NCI-H510A treated with DMSO at 0.1 percent for 48 hours (cell line): ENCODE data around the gene PLEKHG2.
"Not testable (repeated sequence)": the region's sequence is repeated elsewhere in the genome, so short reads cannot be mapped to it uniquely, and the experiment has no call there.

ENCODE experiments used
- DNase-seq: peaks from one replicate; lab custom pipeline; 2025; lab: John Stamatoyannopoulos, UW

The PLEKHG2 gene, protein sequence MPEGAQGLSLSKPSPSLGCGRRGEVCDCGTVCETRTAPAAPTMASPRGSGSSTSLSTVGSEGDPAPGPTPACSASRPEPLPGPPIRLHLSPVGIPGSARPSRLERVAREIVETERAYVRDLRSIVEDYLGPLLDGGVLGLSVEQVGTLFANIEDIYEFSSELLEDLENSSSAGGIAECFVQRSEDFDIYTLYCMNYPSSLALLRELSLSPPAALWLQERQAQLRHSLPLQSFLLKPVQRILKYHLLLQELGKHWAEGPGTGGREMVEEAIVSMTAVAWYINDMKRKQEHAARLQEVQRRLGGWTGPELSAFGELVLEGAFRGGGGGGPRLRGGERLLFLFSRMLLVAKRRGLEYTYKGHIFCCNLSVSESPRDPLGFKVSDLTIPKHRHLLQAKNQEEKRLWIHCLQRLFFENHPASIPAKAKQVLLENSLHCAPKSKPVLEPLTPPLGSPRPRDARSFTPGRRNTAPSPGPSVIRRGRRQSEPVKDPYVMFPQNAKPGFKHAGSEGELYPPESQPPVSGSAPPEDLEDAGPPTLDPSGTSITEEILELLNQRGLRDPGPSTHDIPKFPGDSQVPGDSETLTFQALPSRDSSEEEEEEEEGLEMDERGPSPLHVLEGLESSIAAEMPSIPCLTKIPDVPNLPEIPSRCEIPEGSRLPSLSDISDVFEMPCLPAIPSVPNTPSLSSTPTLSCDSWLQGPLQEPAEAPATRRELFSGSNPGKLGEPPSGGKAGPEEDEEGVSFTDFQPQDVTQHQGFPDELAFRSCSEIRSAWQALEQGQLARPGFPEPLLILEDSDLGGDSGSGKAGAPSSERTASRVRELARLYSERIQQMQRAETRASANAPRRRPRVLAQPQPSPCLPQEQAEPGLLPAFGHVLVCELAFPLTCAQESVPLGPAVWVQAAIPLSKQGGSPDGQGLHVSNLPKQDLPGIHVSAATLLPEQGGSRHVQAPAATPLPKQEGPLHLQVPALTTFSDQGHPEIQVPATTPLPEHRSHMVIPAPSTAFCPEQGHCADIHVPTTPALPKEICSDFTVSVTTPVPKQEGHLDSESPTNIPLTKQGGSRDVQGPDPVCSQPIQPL (N-terminal part only)

GRCh38 chr19:39412100-39412866, at the start of gene PLEKHG2:
Gene PLEKHG2, plus strand, starts transcription at chr19:39412669. Its CDS starts 1,418 bp downstream, at chr19:39414087.
- DNase-seq: peak; percentile 97

DNA sequence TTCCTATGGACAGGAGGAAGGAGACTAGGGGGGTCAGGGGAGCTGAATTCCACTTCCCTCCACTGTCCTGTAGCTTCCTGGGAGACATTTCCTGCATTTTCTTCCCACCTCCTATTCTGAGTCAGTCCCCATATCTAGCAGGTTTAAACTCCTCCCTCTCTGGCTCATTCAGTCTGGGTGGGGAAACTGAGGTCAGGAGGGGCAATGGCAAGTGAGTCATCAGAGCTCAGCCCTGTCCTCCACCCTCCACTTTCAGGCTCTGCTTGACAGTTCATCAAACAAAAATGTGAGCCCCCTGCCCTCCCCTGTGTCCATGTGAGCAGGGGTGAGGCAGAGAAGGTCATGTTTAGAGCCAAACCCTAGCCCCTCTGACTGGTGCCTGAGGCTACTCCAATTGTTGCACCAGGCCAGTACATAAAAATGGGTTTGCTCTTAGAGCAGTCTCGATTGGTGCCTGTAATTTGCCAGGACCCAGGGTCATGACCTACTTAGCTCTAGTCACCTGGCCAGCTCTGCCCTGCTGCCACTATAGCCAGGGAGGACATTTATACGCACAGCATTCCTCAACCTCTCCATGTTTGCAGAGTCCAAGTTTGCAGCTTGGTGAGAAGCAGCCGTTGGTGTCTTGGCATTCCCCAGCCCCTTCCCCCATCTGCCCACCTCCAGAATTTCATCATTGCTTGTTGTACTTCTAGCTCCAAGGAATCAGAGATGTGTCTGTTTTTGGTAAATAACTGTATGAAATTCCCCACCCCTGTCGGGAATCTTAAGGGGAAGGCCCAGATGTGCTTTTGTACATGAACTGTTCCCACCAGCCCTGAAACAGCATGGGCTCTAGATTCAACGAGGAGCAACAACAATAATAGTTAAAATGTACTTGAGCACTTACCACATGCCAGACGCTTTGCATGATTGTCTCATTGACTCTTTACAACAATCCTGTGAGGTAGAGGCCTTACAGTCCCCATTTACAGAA, 49.5 kb upstream of the PLEKHG2 start:
- DNase-seq: no peak

DNA sequence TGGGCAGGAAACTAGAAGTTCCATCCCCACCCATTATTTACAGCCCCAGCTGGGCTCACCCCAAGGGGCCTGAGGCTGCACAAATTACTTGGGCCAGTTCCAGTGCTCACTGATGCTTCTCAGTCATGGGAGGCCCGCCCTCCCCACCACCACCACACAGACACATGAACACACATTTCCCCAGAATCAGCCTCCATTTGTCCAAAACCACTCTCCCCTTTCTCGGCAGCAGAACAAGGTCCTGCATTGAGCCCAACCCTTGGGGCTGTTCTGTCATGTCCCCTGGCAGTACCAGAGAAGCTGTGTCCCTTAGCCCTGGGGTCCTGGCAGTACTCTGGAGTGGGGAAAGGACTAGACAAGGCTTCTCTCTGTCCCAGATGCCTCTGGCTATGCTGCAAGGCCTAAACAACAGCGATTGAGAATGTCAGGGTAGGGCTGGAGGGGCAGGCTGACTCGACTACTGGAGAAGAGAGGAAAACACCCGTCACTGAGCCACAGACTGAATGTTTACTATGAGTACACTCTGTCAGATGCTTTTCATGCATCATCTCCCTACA, 48.5 kb upstream of the PLEKHG2 start:
- DNase-seq: no peak

- DNase-seq: no peak
Measured at GRCh38 chr19:39365531-39365930, 46.9 kb upstream of the PLEKHG2 start.

GRCh38 chr19:39369200-39369599, 43.3 kb upstream of the PLEKHG2 start:
- no peak for DNase-seq

GRCh38 chr19:39370735-39371134, 41.7 kb upstream of the PLEKHG2 start:
- no peak for DNase-seq

DNA sequence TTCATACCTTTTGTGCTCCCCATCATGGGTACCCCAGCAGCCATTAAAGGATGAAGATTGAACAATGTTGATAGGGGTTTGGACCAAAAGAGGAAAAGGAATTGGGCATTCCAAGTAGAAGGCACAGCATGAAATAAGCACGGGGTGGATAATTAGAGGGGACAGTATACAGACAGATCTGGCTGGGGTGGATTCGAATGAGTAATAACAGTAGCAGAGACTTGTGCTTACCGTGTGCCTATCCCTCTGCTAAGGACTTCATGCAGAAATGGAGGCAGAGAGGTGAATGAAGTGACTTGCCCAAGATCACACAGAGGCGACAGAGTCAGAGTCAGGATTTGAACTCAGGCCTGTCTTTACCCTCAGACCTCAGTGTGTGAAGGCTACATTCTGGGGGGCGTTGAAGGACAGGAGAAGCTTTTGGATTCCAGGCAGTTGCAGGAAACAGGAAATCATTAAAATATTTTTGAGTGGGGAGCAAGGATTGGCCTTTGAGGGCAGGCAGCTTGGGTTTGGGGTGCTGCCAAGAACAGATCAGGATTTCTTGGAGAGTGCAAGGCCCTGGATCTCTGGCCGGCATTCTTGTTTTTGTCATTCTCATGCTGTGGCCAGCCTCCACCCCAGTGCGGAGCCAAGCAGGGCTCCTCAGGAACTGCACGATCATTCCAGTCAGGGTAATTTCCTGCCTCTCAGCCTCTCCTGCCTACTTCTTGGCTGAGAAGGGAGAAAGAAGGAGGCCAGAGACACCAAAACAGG, 40.2 kb upstream of the PLEKHG2 start:
- no peak for DNase-seq

DNA sequence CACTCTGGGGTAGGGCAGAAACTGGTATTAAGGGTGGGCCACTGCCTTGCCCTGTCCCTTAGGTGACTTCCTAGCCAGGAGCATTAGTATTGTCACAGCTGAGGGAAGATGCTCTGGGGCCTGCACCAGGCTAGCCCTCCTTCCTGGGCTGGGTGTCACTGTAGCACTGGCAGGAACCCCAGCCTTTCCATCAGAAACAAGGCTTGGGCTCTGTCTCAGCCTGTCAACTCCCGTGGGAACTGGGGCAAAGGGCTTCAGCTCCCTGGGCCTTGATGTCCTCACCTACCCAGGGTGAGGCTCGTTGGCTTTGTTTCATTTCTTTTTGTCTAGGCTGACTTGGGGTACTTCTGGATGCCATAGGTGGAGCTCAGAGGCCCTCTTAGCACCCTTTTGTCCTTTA, 39.5 kb upstream of the PLEKHG2 start:
- no peak for DNase-seq

DNA sequence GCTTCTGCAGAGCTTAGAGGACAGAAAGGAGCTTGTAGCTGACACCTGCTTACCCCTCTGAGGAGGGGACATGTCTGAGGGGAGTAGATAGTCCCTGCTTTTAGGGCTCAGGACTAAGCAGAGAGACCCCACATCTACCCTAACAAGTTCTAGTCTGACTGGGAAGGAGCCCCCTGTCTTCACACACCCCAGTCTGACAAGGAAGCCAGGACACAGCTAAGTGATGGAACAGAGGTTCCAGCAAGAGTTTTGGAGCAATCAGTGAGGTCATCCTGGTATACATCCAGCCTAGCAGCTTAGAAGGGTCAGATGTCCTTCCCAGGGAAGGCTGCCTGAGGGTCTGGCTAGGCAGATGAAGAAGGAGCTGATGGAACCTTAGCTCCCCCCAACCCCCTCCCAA, 36.5 kb upstream of the PLEKHG2 start:
- no peak for DNase-seq

GRCh38 chr19:39377373-39378362, 34.8 kb upstream of the PLEKHG2 start:
- DNase-seq: no peak

DNA sequence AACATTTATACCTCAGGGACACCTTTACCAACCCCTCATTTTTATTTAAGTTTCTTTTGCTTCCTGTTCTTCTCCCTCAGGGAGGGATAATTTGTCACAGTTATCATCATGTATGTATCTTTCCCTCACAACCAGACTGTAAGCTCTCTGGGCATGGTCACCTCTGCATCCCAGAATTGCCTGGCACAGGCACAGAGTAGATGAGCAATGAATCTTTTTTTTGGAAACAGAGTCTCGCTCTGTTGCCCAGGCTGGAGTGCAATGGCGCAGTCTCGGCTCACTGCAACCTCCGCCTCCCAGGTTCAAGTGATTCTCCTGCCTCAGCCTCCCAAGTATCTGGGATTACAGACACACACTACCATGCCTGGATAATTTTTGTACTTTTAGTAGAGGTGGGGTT, 33.1 kb upstream of the PLEKHG2 start:
- DNase-seq: not testable (repeated sequence)

DNA sequence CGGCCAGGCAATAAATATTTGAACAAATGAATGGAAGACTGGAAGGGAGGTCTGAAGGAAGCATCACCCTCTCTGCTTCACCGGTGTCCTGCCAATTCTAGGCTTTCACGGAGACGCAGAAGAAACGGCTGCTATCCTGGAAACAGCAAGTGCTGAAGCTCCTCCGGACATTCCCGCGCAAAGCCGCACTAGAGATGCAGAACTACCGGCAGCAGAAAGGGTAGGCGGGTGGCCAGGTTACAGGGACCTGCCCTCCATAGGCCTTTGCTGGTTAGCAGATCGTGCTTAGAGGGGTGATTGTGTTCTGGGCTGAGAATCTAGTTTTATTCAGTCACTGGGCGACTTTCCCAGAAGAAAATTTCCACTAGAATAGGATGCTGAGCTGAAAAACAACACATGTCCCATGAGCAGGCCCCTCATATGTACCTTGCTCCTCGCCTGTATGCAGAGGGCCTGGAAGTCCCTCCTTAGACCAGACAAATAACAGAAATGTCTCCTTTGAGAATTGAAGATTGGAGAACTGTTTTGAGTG, 32.5 kb upstream of the PLEKHG2 start:
- DNase-seq: no peak

- DNase-seq: no peak
Measured at GRCh38 chr19:39380521-39381502, 31.7 kb upstream of the PLEKHG2 start.

- DNase-seq: no peak
Measured at GRCh38 chr19:39381910-39382611, 30.4 kb upstream of the PLEKHG2 start.

DNA sequence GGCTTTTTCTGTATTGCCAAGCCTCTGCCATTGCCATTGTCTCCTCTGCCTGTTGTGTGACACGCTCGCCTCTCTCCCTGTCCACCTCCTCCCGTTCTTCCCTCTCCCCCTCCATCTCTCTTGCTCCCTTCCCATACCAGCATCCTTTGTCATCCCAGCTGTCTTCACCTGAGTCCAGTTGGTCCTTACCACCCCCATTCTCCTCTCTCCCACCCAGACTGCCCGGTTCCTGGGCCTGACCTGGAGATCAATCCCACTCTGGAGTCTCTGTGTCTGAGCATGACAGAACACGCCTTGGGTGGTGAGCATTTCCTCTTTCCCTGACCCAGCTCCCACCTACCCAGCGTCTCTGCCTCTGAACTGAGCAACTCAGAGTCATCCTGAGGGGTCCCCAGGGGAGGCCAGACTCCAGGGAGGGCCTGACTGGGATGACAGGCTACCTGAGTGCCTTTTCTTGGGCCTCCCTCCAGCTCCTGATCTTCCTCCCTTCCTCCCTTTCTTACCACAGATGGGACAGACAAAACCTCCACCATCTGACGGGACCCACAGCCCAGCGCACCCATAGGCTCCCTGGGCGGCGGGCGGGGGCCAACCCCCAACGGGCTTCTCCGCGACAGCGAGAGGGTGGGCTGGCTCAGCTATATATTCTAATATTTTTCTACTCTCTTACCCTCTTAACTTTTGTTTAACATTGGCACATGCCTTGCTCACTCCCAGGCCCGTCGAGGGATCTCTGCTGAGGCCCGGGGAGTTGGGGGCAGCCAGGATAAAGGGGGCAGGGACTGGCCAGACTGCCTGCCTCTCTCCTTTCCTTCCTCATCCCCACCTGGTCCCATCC, 29.3 kb upstream of the PLEKHG2 start:
- no peak for DNase-seq
